Neural cell (in vitro differentiated cells): ENCODE measurements around the gene UGT1A4. TPM values are rescaled to one million over a fixed set of nuclear protein-coding genes. Genes with fewer than 3 reads are reported as not detected.

Experiments
- H2AFZ ChIP-seq: fragments of 200-600, 300-800 bp; sonication (generic), shearing (Covaris generic); 2 replicates; pipeline ENCODE4 v1.6.0; 2014; ENCODE audit warnings: low read depth, mild to moderate bottlenecking, antibody characterized with exemption, low read length, moderate library complexity
- H3F3A ChIP-seq: fragments of 200-600 bp; shearing (Covaris generic); 2 replicates; pipeline ENCODE4 v1.6.1; 2016; ENCODE audit warnings: mild to moderate bottlenecking, moderate library complexity, mixed read lengths, antibody characterized with exemption, low read length; ENCODE audit not compliant: insufficient read depth, poor library complexity, severe bottlenecking
- H3K27ac ChIP-seq: fragments of 200-600, 300-800 bp; sonication (generic), shearing (Covaris generic); 2 replicates; pipeline ENCODE4 v1.5.1; 2014; ENCODE audit warnings: mild to moderate bottlenecking, low read length, moderate library complexity
- H3K27me3 ChIP-seq: fragments of 300-800, 200-600 bp; sonication (generic), shearing (Covaris generic); 2 replicates; pipeline ENCODE4 v1.6.0; 2014; ENCODE audit warnings: mild to moderate bottlenecking, low read depth, low read length, moderate library complexity; ENCODE audit not compliant: insufficient read depth
- H3K36me3 ChIP-seq: fragments of 300-800, 200-600 bp; sonication (generic), shearing (Covaris generic); 2 replicates; pipeline ENCODE4 v1.5.1; 2014; ENCODE audit warnings: mild to moderate bottlenecking, antibody characterized with exemption, low read length, moderate library complexity; ENCODE audit not compliant: insufficient read depth
- H3K4me2 ChIP-seq: fragments of 300-800, 200-600 bp; sonication (generic), shearing (Covaris generic); 2 replicates; pipeline ENCODE4 v1.6.0; 2014; ENCODE audit warnings: mild to moderate bottlenecking, low read length
- H3K4me3 ChIP-seq: fragments of 300-800, 200-600 bp; sonication (generic), shearing (Covaris generic); 2 replicates; pipeline ENCODE4 v1.5.1; 2014; ENCODE audit warnings: mild to moderate bottlenecking, low read length, moderate library complexity
- H3K79me2 ChIP-seq: fragments of 200-600 bp; shearing (Covaris generic); replicated peaks from 2 replicates; pipeline ENCODE4 v1.6.0; 2014; ENCODE audit warnings: mild to moderate bottlenecking, low read length, moderate library complexity; ENCODE audit not compliant: insufficient read depth
- H3K9ac ChIP-seq: fragments of 300-800, 200-600 bp; sonication (generic), shearing (Covaris generic); 2 replicates; pipeline ENCODE4 v1.6.1; 2016; ENCODE audit warnings: mild to moderate bottlenecking, low read length, mixed read lengths
- H3K9me2 ChIP-seq: fragments of 200-600 bp; shearing (Covaris generic); 2 replicates; pipeline ENCODE4 v1.6.1; 2016; ENCODE audit warnings: mild to moderate bottlenecking, low read length, mixed read lengths; ENCODE audit not compliant: insufficient read depth
- H3K9me3 ChIP-seq: fragments of 200-600, 300-800 bp; sonication (generic), shearing (Covaris generic); 2 replicates; pipeline ENCODE4 v1.6.1; 2016; ENCODE audit warnings: mild to moderate bottlenecking, mixed run types, low read length, moderate library complexity, mixed read lengths
- H4K20me1 ChIP-seq: fragments of 200-600 bp; shearing (Covaris generic); 2 replicates; pipeline ENCODE4 v1.6.1; 2016; ENCODE audit warnings: mild to moderate bottlenecking, mixed run types; ENCODE audit not compliant: insufficient read depth
- CTCF ChIP-seq: fragments of 450-650 bp; IDR thresholded peaks from 2 replicates; pipeline ENCODE4 v1.5.1; 2014; ENCODE audit warnings: antibody characterized with exemption, mild to moderate bottlenecking, moderate library complexity; ENCODE audit not compliant: poor library complexity, severe bottlenecking
- EP300 ChIP-seq: fragments of 450-650 bp; conservative IDR thresholded peaks from 2 replicates; pipeline ENCODE4 v1.6.1; 2014; ENCODE audit warnings: antibody characterized with exemption, mild to moderate bottlenecking, moderate library complexity; ENCODE audit not compliant: poor library complexity, severe bottlenecking
- EZH2 ChIP-seq: fragments of 200-600, 300-800 bp; shearing (Covaris generic), sonication (generic); IDR thresholded peaks from 2 replicates; pipeline ENCODE4 v1.6.1; 2014; ENCODE audit warnings: antibody characterized with exemption, low read length, borderline replicate concordance, mild to moderate bottlenecking; ENCODE audit not compliant: insufficient read depth, poor library complexity, severe bottlenecking
- MXI1 ChIP-seq: fragments of 450-650 bp; conservative IDR thresholded peaks from 2 replicates; pipeline ENCODE4 v1.6.1; 2014; ENCODE audit warnings: antibody characterized with exemption, mild to moderate bottlenecking; ENCODE audit not compliant: poor library complexity, severe bottlenecking
- POLR2AphosphoS5 ChIP-seq: IDR thresholded peaks from 2 replicates; pipeline ENCODE4 v1.6.1; 2012
- RAD21 ChIP-seq: fragments of 450-650 bp; conservative IDR thresholded peaks from 2 replicates; pipeline ENCODE4 v1.6.1; 2014; ENCODE audit warnings: antibody characterized with exemption, mild to moderate bottlenecking, moderate library complexity
- REST ChIP-seq: IDR thresholded peaks from 2 replicates; pipeline ENCODE4 v1.6.1; 2012; ENCODE audit warnings: borderline replicate concordance
- SMC3 ChIP-seq: fragments of 450-650 bp; conservative IDR thresholded peaks from 2 replicates; pipeline ENCODE4 v1.6.1; 2014; ENCODE audit warnings: antibody characterized with exemption, mild to moderate bottlenecking, moderate library complexity; ENCODE audit not compliant: poor library complexity
- TAF1 ChIP-seq: IDR thresholded peaks from 2 replicates; pipeline ENCODE4 v1.6.1; 2012; ENCODE audit warnings: low read depth
- polyA plus RNA-seq: library from polyadenylated mRNA; depleted of rRNA; stranded (reverse); fragments of >200 nt; gene quantifications from 2 replicates; pipeline ENCODE4 v1.2.3, GENCODE V29; 2014

Gene UGT1A4
- polyA plus RNA-seq, 1 donor from 2014 or later = not detected

- Histone ChIP-seq H3K9me3 (no peaks in the 10 kb centered on the region), H3K4me2 (no peak overlapping the region), H3K4me3 (no peak overlapping the region)
Observed at GRCh38 chr2:233791151-233791882, 72.8 kb downstream of the UGT1A4 start.

GRCh38 chr2:233791883-233792329 lies 73.4 kb downstream of the UGT1A4 start:
- TF ChIP-seq EP300 = no peak
- TF ChIP-seq POLR2AphosphoS5 = no peak
- TF ChIP-seq MXI1 = no peak
- TF ChIP-seq CTCF = no peak
- TF ChIP-seq TAF1 = no peak
- no peak for TF ChIP-seq RAD21
- TF ChIP-seq REST = no peak
- no peak for TF ChIP-seq EZH2
- no peak for TF ChIP-seq SMC3
- Histone ChIP-seq H3K9me3 (no peaks in the 10 kb centered on the region), H3K27me3 (no peaks in the 10 kb centered on the region), H3K9me2 (no peaks in the 10 kb centered on the region), H3K79me2 (no peaks in the 10 kb centered on the region), H3K4me3 (no peak overlapping the region), H3K9ac (no peak overlapping the region), H2AFZ (no peak overlapping the region), H4K20me1 (no peaks in the 10 kb centered on the region), H3K36me3 (no peaks in the 10 kb centered on the region), H3K4me2 (no peak overlapping the region), H3F3A (no peaks in the 10 kb centered on the region), H3K27ac (no peak overlapping the region)

More at GRCh38 chr2:233791151-233791882, 72.8 kb downstream of the UGT1A4 start:
- Histone ChIP-seq H3K79me2 (no peaks in the 10 kb centered on the region), H3K9ac (no peak overlapping the region), H3K36me3 (no peaks in the 10 kb centered on the region), H3K27me3 (no peaks in the 10 kb centered on the region), H3K9me2 (no peaks in the 10 kb centered on the region), H3F3A (no peaks in the 10 kb centered on the region), H2AFZ (no peak overlapping the region), H3K27ac (no peak overlapping the region), H4K20me1 (no peaks in the 10 kb centered on the region)
- TF ChIP-seq MXI1 = no peak
- no peak for TF ChIP-seq EZH2
- TF ChIP-seq CTCF = no peak
- no peak for TF ChIP-seq TAF1
- no peak for TF ChIP-seq POLR2AphosphoS5
- no peak for TF ChIP-seq RAD21
